GM12874 (cell line): ENCODE data around the gene VWA3B.

Experiments
- CTCF ChIP-seq: IDR thresholded peaks from 2 replicates; pipeline ENCODE4 v1.5.1; 2011; ENCODE audit warnings: low read depth, mild to moderate bottlenecking, control low read depth, low read length, moderate library complexity; ENCODE audit not compliant: insufficient read depth

Gene VWA3B

GRCh38 chr2:98185801-98186200 lies 98.8 kb downstream of the VWA3B start:
- no peak for TF ChIP-seq CTCF

- TF ChIP-seq CTCF = no peak
These were observed 100.2 kb downstream of the VWA3B start for GRCh38 chr2:98187194-98187593.

GRCh38 chr2:98188351-98189046 lies 101.5 kb downstream of the VWA3B start:
- TF ChIP-seq CTCF = no peak

GRCh38 chr2:98191883-98192282 lies 104.9 kb downstream of the VWA3B start:
- TF ChIP-seq CTCF = no peak

- no peak for TF ChIP-seq CTCF
These were observed 114.6 kb downstream of the VWA3B start for GRCh38 chr2:98201576-98201975.

GRCh38 chr2:98205889-98206288 lies 118.9 kb downstream of the VWA3B start:
- TF ChIP-seq CTCF = no peak

GRCh38 chr2:98212092-98213000 lies 125.4 kb downstream of the VWA3B start:
- TF ChIP-seq CTCF = no peak
